Measurements from ENCODE around the gene HRH3.

DNA sequence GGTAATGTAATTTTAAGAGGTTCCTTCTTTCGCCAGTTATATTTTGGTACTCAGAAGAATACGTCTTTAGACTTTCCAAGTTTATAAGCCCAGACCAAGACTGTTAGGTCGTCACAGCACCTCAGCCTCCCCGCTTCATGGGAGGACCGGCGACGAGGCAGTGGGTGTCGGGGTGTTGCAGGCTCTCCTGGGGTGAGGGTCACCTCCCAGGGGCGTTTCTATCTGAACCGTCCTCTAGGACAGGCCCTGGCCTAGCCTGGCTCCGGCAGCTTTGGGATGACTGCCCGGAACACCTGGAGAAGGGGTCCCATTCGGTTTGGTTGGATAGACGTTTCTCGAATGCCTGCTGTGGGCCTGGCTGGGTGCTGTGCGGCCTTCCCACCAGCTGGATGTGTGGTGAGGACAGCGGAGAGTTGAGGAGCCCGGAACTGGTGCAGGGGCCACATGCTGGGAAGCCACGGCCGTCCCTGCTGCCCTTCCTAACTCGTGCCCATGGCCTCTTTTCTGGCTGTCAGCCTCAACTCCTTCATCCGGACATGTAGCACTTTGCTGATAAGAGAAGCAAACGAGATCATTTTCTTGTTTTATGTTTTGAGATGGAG lies 19.3 kb upstream of the HRH3 start:
- TF ChIP-seq POLR2A (IDR thresholded peaks at IDR 0.05) = no peak
- TF ChIP-seq CTCF (IDR thresholded peaks at IDR 0.05) = no peak
- TF ChIP-seq EP300 (IDR thresholded peaks at IDR 0.05) = no peak

Measured in ovary (tissue), 3 donors.